C1 segment of cervical spinal cord (tissue), 14 donors: Measurements from ENCODE around the gene EPB41L1.

Experiments used
- DNase-seq, 14 donors: peaks; one replicate each; lab custom pipeline; 2025; lab: John Stamatoyannopoulos, UW

The EPB41L1 gene

GRCh38 chr20:36184816-36185776 is 30.6 kb downstream of the EPB41L1 start:
- no peak for DNase-seq

DNA sequence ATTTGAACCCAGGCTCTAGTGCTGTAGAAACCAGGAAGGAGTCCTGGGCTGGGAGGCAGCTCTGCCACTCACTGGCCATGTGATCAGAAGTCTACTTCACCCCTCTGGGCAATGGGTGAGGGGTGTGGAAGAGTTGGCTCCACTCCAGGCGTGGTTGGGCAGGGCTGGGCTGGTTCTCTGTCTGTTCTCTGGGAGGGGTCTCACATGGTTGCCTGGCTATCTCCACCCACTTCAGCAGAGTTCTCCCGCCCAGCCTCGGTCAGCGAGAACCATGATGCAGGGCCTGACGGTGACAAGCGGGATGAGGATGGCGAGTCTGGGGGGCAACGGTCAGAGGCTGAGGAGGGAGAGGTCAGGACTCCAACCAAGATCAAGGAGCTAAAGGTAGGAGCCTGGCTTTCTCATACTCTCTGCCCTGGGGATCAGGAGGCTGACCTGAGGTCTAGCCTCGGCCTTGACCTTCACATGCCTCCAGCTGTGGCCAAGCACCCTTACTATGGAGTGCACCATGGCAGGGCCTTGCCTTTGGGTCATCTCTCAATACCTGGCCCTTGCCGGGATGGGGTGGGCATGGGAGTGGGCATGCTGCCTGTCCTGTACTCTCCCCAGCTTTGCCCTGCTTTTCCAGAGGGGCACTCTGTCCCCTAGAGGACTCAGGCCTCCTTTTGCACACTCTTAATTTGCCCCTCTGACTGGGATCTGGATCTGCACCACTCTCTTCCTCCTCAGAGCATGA is 39.6 kb downstream of the EPB41L1 start:
- DNase-seq = no peak

- no peak for DNase-seq
These were observed 42.1 kb downstream of the EPB41L1 start for GRCh38 chr20:36196676-36197075.

- no peak for DNase-seq
These were observed 42.7 kb downstream of the EPB41L1 start for GRCh38 chr20:36197271-36197670.

DNA sequence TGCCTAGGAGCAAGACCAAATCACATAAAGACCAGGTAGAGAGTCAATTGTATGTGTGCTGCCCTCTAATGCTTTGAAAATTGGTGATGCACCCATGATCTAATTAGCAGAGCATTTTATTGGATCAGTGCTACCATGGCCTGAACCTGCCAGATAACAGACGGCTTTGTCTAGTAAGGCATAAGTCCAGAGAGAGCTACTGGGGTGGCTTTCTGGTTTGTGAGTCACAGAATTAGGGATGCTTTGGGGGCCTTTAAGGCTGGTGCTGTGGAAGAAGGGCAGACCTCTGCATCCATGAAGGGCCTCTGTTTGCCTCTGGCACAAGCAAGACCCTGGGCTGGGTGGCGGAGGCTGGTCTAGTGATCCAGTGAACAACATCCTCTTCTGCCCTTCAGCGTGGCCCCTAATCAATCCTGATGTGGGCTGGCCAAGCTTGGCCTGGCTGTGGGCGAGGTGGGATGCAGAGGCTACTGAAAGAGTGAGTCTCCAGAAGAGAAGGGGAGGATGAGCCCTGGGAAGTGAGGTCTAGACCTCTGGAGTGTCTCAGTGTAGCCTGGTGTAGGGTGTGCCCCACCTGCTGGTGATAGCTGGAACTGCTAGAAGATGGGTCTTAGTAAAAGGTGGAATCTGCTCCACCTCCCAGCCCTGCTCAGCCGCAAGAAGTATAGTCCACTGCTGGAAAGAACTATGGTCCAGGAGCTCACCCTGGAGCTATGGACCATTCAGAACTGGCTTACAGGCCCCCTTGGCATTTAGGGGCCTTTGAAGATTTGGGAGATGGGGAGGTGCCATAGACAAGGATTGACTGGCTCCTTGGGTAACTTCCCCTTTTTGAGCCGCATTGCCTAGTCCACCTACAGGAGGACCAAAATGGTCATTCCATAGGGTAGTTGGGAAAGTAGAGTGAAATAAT is 45.1 kb downstream of the EPB41L1 start:
- peak in 12 of 14 donors; percentile 13 to 75 (median 56) for DNase-seq

GRCh38 chr20:36200451-36200850 is 45.9 kb downstream of the EPB41L1 start:
- no peak for DNase-seq

DNA sequence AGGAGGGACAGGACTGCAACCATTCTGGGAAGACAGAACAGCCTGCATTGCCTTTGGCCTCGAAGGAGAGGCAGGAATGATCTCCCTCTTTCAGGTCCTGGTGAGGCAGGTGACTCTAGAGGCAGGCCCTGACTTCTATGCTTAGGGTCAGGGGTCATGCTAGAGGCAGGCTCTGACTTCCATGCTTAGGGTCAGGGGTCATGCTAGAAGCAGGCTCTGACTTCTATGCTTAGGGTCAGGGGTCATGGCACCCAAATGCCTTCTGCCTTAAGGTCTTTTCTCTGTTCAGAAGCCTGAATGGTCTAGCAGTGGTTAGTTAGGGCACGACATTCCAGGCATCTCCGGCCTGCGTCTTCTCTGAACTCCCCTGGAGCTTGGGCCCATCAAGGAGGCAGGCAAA is 46.7 kb downstream of the EPB41L1 start:
- DNase-seq = no peak

DNA sequence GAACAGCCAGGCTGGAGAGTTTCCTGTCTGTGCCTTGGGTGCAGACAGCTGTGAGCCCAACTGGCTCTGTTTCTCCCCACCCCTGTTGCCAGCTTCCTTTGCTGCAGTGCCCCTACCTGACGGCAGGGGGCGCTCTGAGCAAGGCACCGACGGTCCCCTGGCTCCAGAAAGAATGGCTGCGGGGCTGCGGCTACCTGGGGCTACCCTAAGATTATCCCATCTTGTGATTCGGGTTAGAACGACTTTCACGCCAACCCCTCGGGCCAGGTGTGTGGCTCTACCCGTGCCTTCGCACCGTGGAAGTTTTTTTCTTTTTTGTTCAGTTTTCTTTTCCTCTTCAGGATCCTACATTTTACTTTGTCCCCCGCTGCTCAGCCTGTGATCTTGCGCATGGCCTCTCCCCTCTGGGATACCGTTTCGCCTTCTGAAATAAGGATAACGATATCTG is 48.4 kb downstream of the EPB41L1 start:
- peak in 11 of 14 donors; percentile 3 to 75 (median 39) for DNase-seq

- no peak for DNase-seq
These were observed 49.3 kb downstream of the EPB41L1 start for GRCh38 chr20:36203861-36204260.

DNA sequence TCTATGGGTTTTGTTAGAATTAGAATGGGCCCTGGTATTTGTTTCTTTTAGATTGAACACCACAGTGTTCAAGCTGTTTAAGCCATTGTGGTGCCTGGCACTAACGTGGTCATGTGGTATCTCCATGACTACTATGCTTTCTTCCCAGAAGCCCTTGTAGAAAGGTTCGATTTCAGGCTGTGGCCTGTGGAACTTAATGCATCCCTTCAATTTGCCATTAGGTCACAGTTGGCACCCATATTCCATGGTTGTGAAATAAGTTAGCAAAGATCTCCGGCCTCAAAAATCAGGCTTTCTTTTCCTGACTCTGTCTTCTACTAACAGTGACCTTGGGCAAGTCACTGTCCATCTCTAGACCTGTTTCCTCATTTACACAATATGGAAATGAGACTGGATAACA is 50.5 kb downstream of the EPB41L1 start:
- no peak for DNase-seq

DNA sequence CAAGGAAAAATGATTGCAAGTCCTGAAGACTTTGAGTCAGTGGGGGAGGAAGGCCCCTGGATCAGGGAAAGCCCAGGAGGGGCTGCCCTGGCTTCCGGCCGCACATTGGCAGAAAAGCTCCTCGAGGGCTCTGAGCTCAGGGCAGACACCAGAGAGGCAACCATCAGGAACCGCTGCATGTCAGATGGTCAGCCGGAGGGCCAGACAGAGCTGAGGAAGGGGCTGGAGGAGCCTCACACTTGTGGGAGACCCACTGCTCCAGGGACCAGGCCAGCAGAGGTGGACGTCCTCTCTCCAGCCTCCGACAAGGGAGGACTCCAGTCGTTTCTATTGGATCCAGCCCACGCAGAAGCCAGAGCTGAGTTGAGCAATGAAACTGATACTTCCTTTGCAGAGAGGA is 51.5 kb downstream of the EPB41L1 start:
- DNase-seq = no peak

DNA sequence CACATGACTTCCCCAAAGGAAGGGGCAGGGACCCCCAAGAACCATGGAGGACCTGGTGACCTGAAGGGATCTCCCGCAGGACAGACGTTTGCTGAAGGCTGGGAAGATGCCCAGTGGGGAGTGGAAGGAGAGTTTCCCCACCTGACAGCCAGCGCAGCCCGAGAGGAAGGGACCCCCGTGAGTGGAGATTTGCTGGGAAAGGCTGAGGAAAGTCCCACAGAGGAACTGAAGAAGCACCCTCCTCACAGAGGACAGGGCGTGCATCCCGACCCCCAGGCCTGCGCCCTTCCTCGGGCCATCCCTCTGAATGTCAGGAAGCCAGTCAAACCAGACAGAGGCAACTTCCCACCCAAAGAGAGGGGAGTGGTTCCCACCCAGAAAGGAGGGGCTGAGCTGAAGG is 52.1 kb downstream of the EPB41L1 start:
- DNase-seq = no peak

GRCh38 chr20:36207602-36208001 is 53.1 kb downstream of the EPB41L1 start:
- DNase-seq = no peak

GRCh38 chr20:36208257-36208656 is 53.7 kb downstream of the EPB41L1 start:
- DNase-seq = no peak

DNA sequence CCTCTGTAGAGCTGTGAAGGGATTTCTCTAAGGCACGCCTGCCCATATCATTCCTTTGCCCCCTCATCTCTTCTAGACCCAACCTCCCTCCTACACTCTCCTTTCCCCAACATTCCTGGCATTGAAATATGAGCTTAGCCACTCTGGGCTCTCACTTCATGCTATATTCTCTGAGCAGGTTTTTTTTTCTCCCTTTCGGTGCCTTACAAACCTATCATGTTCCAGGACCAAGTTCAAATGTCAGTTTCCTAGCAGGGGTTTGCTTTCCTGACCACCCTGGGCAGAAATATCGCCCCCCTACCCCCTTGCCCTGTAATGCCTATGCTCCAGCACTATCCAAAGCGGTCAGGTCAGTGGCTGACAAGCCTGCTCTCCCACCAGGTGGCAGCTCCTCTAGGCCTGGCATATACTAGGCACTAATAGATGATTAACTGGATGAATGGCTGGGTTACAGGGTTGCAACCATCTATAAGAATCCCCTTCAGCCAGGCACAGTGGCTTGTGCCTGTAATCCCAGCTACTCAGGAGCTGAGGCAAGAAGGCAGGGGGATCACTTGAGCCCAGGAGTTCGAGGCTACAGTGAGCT is 56.0 kb downstream of the EPB41L1 start:
- no peak for DNase-seq

GRCh38 chr20:36213362-36213761 is 58.8 kb downstream of the EPB41L1 start:
- DNase-seq = no peak

- DNase-seq = no peak
These were observed 60.2 kb downstream of the EPB41L1 start for GRCh38 chr20:36214684-36215256.

DNA sequence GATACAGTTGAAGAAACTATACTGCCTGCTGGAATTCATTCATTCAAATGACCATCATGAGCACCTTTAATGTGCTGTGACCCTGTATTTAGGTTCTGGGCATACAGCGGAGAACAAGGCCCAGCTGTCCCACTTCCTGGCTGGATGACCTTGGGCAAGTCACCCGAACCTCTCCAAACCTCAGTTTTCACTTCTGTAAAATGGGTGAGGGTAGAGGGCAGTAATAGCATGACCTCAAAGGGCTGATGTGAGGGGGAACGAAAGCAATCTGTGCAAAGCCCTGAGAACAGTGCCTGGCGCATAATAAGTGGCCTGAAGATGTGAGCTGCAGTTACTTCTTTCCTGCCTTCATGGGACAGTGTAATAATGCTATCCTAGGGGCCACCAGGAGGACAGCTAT is 61.2 kb downstream of the EPB41L1 start:
- no peak for DNase-seq

DNA sequence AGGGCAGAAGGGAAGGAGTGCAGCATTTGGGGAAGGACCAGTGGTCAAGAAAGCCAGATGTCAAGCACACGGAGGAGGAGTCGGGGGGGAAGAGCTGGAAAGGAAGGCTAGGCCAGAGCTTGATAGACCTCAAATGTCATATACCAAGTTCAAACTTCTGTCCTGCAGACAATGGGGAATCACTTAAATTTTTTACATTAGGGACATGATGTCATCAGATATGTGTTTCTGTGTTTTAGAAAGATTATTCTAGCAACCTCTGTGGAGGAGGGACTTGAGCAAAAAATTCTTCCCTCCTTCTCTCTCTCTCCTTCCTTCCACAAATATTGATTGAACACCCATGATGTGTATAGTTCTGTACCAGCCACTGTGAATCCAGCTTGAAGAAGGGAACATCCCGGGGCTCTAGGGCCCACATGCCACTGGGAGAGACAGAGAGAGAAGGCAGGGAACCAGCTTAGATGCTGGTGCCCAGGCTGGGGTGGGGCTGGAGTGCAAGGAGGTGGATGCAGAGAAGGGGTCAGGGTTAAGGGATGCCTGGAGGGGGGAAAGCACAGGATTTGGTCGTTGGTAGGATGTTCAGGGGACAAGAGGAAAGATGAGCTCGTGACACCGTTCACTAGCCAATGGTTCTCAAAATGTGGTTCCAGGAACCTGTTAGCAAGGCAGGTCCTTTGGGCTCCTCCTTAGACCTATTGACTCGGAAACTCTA is 61.9 kb downstream of the EPB41L1 start:
- DNase-seq = no peak

DNA sequence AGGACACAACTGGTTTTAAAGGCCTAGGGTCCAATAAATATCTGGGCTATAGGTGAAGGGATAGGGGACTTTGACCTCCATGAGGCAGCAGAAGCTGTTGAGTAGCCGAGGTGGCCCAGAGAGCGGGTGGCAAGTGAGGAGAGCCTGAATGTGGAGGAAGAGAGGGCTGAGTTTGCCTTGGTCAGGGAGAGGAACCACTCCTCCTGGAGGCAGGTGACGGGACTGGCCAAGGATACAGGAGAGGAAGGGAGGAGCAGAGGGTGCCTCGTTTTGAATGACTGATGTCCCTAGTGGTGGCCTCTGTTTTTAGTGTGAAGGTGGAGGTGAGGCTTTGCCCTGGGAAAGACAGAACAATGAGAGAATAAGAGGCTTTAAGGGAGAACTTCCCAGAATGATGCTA is 62.7 kb downstream of the EPB41L1 start:
- no peak for DNase-seq
